ENCODE measurements around the gene LRP5. TPM values are rescaled to one million over a fixed set of nuclear protein-coding genes. Genes with fewer than 3 reads are reported as not detected.

Gene LRP5
- total RNA-seq, 1 experiment from 2014 or later, result 48.8 TPM

DNA sequence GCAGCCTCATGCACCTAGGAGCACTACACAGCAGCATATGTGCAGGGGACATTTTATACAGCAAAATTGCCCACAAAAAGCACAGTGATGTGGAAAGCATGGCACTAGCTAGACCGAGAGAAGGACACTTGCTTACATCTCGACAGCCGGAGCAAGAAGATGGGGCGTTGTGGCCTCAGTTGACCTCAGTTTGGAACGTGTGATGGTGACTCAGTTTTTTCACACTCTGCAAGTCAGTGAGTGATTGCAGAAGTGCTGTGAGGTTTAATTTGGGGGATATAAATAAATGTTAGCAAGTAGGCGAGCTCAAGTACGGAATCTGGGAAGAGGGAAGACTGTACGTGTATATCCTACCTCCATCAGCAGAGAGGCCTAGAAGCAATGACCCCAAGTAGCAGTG is 23.3 kb downstream of the LRP5 start:
- TF ChIP-seq ZNF219 (CRISPR knock-in tag; IDR thresholded peaks at IDR 0.05; ENCODE audit: borderline replicate concordance) (no peak), ETV6 (CRISPR knock-in tag; IDR thresholded peaks at IDR 0.05) (no peak), NFATC4 (CRISPR knock-in tag; IDR thresholded peaks at IDR 0.05) (no peak), GTF2I (CRISPR knock-in tag; conservative IDR thresholded peaks at IDR 0.05) (no peak), NR1H2 (CRISPR knock-in tag; IDR thresholded peaks at IDR 0.05) (no peak), ESRRA (CRISPR knock-in tag; IDR thresholded peaks at IDR 0.05; ENCODE audit: borderline replicate concordance) (no peak), EMX1 (CRISPR knock-in tag; IDR thresholded peaks at IDR 0.05) (no peak), SMAD4 (CRISPR knock-in tag; IDR thresholded peaks at IDR 0.05) (no peak)
- TF ChIP-seq, protein P1, sequence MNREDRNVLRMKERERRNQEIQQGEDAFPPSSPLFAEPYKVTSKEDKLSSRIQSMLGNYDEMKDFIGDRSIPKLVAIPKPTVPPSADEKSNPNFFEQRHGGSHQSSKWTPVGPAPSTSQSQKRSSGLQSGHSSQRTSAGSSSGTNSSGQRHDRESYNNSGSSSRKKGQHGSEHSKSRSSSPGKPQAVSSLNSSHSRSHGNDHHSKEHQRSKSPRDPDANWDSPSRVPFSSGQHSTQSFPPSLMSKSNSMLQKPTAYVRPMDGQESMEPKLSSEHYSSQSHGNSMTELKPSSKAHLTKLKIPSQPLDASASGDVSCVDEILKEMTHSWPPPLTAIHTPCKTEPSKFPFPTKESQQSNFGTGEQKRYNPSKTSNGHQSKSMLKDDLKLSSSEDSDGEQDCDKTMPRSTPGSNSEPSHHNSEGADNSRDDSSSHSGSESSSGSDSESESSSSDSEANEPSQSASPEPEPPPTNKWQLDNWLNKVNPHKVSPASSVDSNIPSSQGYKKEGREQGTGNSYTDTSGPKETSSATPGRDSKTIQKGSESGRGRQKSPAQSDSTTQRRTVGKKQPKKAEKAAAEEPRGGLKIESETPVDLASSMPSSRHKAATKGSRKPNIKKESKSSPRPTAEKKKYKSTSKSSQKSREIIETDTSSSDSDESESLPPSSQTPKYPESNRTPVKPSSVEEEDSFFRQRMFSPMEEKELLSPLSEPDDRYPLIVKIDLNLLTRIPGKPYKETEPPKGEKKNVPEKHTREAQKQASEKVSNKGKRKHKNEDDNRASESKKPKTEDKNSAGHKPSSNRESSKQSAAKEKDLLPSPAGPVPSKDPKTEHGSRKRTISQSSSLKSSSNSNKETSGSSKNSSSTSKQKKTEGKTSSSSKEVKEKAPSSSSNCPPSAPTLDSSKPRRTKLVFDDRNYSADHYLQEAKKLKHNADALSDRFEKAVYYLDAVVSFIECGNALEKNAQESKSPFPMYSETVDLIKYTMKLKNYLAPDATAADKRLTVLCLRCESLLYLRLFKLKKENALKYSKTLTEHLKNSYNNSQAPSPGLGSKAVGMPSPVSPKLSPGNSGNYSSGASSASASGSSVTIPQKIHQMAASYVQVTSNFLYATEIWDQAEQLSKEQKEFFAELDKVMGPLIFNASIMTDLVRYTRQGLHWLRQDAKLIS (CRISPR knock-in tag; IDR thresholded peaks at IDR 0.05; ENCODE audit: borderline replicate concordance), result no peak
- TF ChIP-seq, protein P2, sequence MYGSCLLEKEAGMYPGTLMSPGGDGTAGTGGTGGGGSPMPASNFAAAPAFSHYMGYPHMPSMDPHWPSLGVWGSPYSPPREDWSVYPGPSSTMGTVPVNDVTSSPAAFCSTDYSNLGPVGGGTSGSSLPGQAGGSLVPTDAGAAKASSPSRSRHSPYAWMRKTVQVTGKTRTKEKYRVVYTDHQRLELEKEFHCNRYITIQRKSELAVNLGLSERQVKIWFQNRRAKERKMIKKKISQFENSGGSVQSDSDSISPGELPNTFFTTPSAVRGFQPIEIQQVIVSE (CRISPR knock-in tag; IDR thresholded peaks at IDR 0.05; ENCODE audit: borderline replicate concordance), result no peak
- TF ChIP-seq, protein P3, sequence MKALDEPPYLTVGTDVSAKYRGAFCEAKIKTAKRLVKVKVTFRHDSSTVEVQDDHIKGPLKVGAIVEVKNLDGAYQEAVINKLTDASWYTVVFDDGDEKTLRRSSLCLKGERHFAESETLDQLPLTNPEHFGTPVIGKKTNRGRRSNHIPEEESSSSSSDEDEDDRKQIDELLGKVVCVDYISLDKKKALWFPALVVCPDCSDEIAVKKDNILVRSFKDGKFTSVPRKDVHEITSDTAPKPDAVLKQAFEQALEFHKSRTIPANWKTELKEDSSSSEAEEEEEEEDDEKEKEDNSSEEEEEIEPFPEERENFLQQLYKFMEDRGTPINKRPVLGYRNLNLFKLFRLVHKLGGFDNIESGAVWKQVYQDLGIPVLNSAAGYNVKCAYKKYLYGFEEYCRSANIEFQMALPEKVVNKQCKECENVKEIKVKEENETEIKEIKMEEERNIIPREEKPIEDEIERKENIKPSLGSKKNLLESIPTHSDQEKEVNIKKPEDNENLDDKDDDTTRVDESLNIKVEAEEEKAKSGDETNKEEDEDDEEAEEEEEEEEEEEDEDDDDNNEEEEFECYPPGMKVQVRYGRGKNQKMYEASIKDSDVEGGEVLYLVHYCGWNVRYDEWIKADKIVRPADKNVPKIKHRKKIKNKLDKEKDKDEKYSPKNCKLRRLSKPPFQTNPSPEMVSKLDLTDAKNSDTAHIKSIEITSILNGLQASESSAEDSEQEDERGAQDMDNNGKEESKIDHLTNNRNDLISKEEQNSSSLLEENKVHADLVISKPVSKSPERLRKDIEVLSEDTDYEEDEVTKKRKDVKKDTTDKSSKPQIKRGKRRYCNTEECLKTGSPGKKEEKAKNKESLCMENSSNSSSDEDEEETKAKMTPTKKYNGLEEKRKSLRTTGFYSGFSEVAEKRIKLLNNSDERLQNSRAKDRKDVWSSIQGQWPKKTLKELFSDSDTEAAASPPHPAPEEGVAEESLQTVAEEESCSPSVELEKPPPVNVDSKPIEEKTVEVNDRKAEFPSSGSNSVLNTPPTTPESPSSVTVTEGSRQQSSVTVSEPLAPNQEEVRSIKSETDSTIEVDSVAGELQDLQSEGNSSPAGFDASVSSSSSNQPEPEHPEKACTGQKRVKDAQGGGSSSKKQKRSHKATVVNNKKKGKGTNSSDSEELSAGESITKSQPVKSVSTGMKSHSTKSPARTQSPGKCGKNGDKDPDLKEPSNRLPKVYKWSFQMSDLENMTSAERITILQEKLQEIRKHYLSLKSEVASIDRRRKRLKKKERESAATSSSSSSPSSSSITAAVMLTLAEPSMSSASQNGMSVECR (CRISPR knock-in tag; IDR thresholded peaks at IDR 0.05; ENCODE audit: borderline replicate concordance), result no peak
- TF ChIP-seq, protein P4, sequence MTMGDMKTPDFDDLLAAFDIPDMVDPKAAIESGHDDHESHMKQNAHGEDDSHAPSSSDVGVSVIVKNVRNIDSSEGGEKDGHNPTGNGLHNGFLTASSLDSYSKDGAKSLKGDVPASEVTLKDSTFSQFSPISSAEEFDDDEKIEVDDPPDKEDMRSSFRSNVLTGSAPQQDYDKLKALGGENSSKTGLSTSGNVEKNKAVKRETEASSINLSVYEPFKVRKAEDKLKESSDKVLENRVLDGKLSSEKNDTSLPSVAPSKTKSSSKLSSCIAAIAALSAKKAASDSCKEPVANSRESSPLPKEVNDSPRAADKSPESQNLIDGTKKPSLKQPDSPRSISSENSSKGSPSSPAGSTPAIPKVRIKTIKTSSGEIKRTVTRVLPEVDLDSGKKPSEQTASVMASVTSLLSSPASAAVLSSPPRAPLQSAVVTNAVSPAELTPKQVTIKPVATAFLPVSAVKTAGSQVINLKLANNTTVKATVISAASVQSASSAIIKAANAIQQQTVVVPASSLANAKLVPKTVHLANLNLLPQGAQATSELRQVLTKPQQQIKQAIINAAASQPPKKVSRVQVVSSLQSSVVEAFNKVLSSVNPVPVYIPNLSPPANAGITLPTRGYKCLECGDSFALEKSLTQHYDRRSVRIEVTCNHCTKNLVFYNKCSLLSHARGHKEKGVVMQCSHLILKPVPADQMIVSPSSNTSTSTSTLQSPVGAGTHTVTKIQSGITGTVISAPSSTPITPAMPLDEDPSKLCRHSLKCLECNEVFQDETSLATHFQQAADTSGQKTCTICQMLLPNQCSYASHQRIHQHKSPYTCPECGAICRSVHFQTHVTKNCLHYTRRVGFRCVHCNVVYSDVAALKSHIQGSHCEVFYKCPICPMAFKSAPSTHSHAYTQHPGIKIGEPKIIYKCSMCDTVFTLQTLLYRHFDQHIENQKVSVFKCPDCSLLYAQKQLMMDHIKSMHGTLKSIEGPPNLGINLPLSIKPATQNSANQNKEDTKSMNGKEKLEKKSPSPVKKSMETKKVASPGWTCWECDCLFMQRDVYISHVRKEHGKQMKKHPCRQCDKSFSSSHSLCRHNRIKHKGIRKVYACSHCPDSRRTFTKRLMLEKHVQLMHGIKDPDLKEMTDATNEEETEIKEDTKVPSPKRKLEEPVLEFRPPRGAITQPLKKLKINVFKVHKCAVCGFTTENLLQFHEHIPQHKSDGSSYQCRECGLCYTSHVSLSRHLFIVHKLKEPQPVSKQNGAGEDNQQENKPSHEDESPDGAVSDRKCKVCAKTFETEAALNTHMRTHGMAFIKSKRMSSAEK (CRISPR knock-in tag; IDR thresholded peaks at IDR 0.05; ENCODE audit: borderline replicate concordance), result no peak
- TF ChIP-seq, protein P5, sequence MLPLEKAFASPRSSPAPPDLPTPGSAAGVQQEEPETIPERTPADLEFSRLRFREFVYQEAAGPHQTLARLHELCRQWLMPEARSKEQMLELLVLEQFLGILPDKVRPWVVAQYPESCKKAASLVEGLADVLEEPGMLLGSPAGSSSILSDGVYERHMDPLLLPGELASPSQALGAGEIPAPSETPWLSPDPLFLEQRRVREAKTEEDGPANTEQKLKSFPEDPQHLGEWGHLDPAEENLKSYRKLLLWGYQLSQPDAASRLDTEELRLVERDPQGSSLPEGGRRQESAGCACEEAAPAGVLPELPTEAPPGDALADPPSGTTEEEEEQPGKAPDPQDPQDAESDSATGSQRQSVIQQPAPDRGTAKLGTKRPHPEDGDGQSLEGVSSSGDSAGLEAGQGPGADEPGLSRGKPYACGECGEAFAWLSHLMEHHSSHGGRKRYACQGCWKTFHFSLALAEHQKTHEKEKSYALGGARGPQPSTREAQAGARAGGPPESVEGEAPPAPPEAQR (CRISPR knock-in tag; IDR thresholded peaks at IDR 0.05), result no peak
- TF ChIP-seq, protein P6, sequence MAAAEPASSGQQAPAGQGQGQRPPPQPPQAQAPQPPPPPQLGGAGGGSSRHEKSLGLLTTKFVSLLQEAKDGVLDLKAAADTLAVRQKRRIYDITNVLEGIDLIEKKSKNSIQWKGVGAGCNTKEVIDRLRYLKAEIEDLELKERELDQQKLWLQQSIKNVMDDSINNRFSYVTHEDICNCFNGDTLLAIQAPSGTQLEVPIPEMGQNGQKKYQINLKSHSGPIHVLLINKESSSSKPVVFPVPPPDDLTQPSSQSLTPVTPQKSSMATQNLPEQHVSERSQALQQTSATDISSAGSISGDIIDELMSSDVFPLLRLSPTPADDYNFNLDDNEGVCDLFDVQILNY (CRISPR knock-in tag; IDR thresholded peaks at IDR 0.05), result no peak
- ChIA-PET POLR2A (interaction anchor here (0.7 kb wide), 1 partner anchor 20 kb away, joined by 6 read pairs; no protein-coding TSS in a partner anchor), CTCF (interaction anchor here (0.6 to 1.9 kb wide), 2 partner anchors 10 to 15 kb away, joined by 4 to 9 read pairs; no protein-coding TSS in a partner anchor)
- DNase-seq (ENCODE audit: low spot score) (no peak), ATAC-seq (no peak)
- peaks cover 5% of the 10 kb centered on the region for H3K36me3 Mint-ChIP-seq
- peaks cover 53% of the 10 kb centered on the region for H3K4me1 Mint-ChIP-seq
- H3K4me3 Mint-ChIP-seq, result no peak overlapping the region
- no peaks in the 10 kb centered on the region for H3K9me3 Mint-ChIP-seq
- no peaks in the 10 kb centered on the region for H3K27me3 Mint-ChIP-seq (ENCODE audit: low read depth)
- no peak overlapping the region for H3K27ac Mint-ChIP-seq

Data from WTC11 (cell line).